Trophoblast cell (in vitro differentiated cells and primary cell): ENCODE results near the gene TVP23A.
A peak's percentile ranks its signal among the peaks of the same experiment; 100 is the strongest.

Source experiments
- DNase-seq, 2 donors: peaks; one replicate each; pipeline ENCODE4 v3.0.0-alpha.2; 2016
- H2AFZ ChIP-seq: 2 replicates; pipeline ENCODE4 v1.6.1; 2013; ENCODE audit warnings: low read length, moderate library complexity, mild to moderate bottlenecking; ENCODE audit not compliant: insufficient read depth, poor library complexity
- H2AK5ac ChIP-seq: 2 replicates; pipeline ENCODE4 v1.6.1; 2013; ENCODE audit warnings: mild to moderate bottlenecking, low read length
- H2BK120ac ChIP-seq: 2 replicates; pipeline ENCODE4 v1.6.1; 2013; ENCODE audit warnings: low read length, mild to moderate bottlenecking, moderate library complexity; ENCODE audit not compliant: insufficient read depth, poor library complexity
- H2BK12ac ChIP-seq: 2 replicates; pipeline ENCODE4 v1.6.1; 2013; ENCODE audit warnings: mild to moderate bottlenecking, low read length, moderate library complexity
- H2BK5ac ChIP-seq: 2 replicates; pipeline ENCODE4 v1.6.1; 2013; ENCODE audit warnings: low read length, low read depth, moderate library complexity, mild to moderate bottlenecking; ENCODE audit not compliant: poor library complexity
- H3K14ac ChIP-seq: 2 replicates; pipeline ENCODE4 v1.6.1; 2013; ENCODE audit warnings: mild to moderate bottlenecking, low read length
- H3K18ac ChIP-seq: 2 replicates; pipeline ENCODE4 v1.6.1; 2013; ENCODE audit warnings: mild to moderate bottlenecking, low read length
- H3K23ac ChIP-seq: 2 replicates; pipeline ENCODE4 v1.6.1; 2013; ENCODE audit warnings: low read length
- H3K27ac ChIP-seq: 2 replicates; pipeline ENCODE4 v1.5.1; 2013; ENCODE audit warnings: low read depth, mild to moderate bottlenecking, inconsistent platforms, low read length, moderate library complexity
- H3K27me3 ChIP-seq: 2 replicates; pipeline ENCODE4 v1.6.1; 2013; ENCODE audit warnings: inconsistent platforms, mild to moderate bottlenecking, low read length, moderate library complexity; ENCODE audit not compliant: insufficient read depth
- H3K36me3 ChIP-seq, 2 experiments: 1 replicate in 1 of 2; 2 replicates in 1 of 2; pipeline ENCODE4 v1.6.1; 2013; ENCODE audit warnings: low read length in 2 of 2, mild to moderate bottlenecking in 2 of 2, moderate library complexity in 1 of 2; ENCODE audit not compliant: insufficient read depth in 2 of 2, control insufficient read depth in 1 of 2
- H3K4ac ChIP-seq: 2 replicates; pipeline ENCODE4 v1.6.1; 2013; ENCODE audit warnings: low read depth, mild to moderate bottlenecking, low read length, moderate library complexity
- H3K4me1 ChIP-seq, 2 experiments: 1 replicate in 1 of 2; 2 replicates in 1 of 2; pipeline ENCODE4 v1.6.1; 2013; ENCODE audit warnings: low read length in 2 of 2, mild to moderate bottlenecking in 2 of 2, moderate library complexity in 1 of 2; ENCODE audit not compliant: insufficient read depth in 2 of 2, control insufficient read depth in 1 of 2
- H3K4me2 ChIP-seq: 2 replicates; pipeline ENCODE4 v1.6.1; 2013; ENCODE audit warnings: inconsistent platforms, mild to moderate bottlenecking, low read length, moderate library complexity
- H3K4me3 ChIP-seq: 2 replicates; pipeline ENCODE4 v1.5.1; 2013; ENCODE audit warnings: mild to moderate bottlenecking, low read depth, low read length, inconsistent platforms
- H3K79me1 ChIP-seq: one replicate; pipeline ENCODE4 v1.6.1; 2013; ENCODE audit warnings: low read length
- H3K79me2 ChIP-seq: 2 replicates; pipeline ENCODE4 v1.6.1; 2013; ENCODE audit warnings: low read length, mild to moderate bottlenecking; ENCODE audit not compliant: control insufficient read depth, insufficient read depth, poor library complexity
- H3K9ac ChIP-seq: 2 replicates; pipeline ENCODE4 v1.6.1; 2013; ENCODE audit warnings: mild to moderate bottlenecking, low read length
- H3K9me3 ChIP-seq: 2 replicates; pipeline ENCODE4 v1.6.1; 2013; ENCODE audit warnings: low read depth, mild to moderate bottlenecking, control low read depth, inconsistent platforms, low read length; ENCODE audit not compliant: insufficient read depth
- H4K12ac ChIP-seq: 2 replicates; pipeline ENCODE4 v1.6.1; 2013; ENCODE audit warnings: low read depth, mild to moderate bottlenecking, low read length, moderate library complexity
- H4K8ac ChIP-seq: 2 replicates; pipeline ENCODE4 v1.6.1; 2013; ENCODE audit warnings: low read depth, mild to moderate bottlenecking, low read length, moderate library complexity
- H4K91ac ChIP-seq: one replicate; pipeline ENCODE4 v1.6.1; 2013; ENCODE audit warnings: low read depth, mild to moderate bottlenecking, low read length, moderate library complexity
- WGBS: extraction: QIAGEN DNeasy Blood & Tissue Kit; methylation state at CpG from one replicate; pipeline ENCODE4 v1.1.7; 2013; ENCODE audit warnings: missing lambda C conversion rate; ENCODE audit not compliant: insufficient read length, insufficient coverage; ENCODE audit errors: extremely low coverage; 5-methylcytosine and 5-hydroxymethylcytosine counted together

Gene TVP23A

GRCh38 chr16:10808850-10809249 lies 9.7 kb downstream of the TVP23A start:
- Histone ChIP-seq H3K18ac (no peak overlapping the region), H3K79me2 (no peaks in the 10 kb centered on the region), H3K23ac (no peak overlapping the region), H3K4ac (no peak overlapping the region), H3K14ac (no peak overlapping the region), H4K91ac (no peak overlapping the region), H3K79me1 (no peaks in the 10 kb centered on the region), H2AFZ (no peak overlapping the region), H3K4me2 (no peak overlapping the region), H3K27ac (no peak overlapping the region), H3K9me3 (no peaks in the 10 kb centered on the region), H2AK5ac (no peak overlapping the region), H3K4me3 (no peak overlapping the region), H3K9ac (no peak overlapping the region), H4K12ac (no peak overlapping the region), H2BK12ac (no peak overlapping the region), H2BK5ac (no peak overlapping the region), H3K27me3 (no peaks in the 10 kb centered on the region), H4K8ac (no peak overlapping the region), H3K4me1 (peaks cover 0 to 3% of the 10 kb centered on the region in 2 experiments), H3K36me3 (no peaks in the 10 kb centered on the region), H2BK120ac (no peak overlapping the region)
- no peak for DNase-seq
- no CpG with 5 or more reads among the region's 3 CpGs for WGBS

GRCh38 chr16:10808218-10808617 lies 10.4 kb downstream of the TVP23A start:
- Histone ChIP-seq H3K4ac (no peak overlapping the region), H3K23ac (no peak overlapping the region), H3K14ac (no peak overlapping the region), H2BK120ac (no peak overlapping the region), H3K4me2 (no peak overlapping the region), H3K9ac (no peak overlapping the region), H4K91ac (no peak overlapping the region), H3K27ac (no peak overlapping the region), H4K12ac (no peak overlapping the region), H3K9me3 (no peaks in the 10 kb centered on the region), H3K18ac (no peak overlapping the region), H3K4me3 (no peak overlapping the region), H3K27me3 (no peaks in the 10 kb centered on the region), H4K8ac (no peak overlapping the region), H2BK5ac (no peak overlapping the region), H3K79me1 (no peaks in the 10 kb centered on the region), H2BK12ac (no peak overlapping the region), H3K4me1 (peaks cover 0 to 3% of the 10 kb centered on the region in 2 experiments), H3K36me3 (no peaks in the 10 kb centered on the region), H3K79me2 (no peaks in the 10 kb centered on the region), H2AK5ac (no peak overlapping the region), H2AFZ (no peak overlapping the region)
- no CpG with 5 or more reads among the region's 3 CpGs for WGBS
- DNase-seq = no peak

GRCh38 chr16:10806698-10807097 lies 11.9 kb downstream of the TVP23A start:
- no peaks in the 10 kb centered on the region for H3K79me1 ChIP-seq
- no peak overlapping the region for H4K91ac ChIP-seq
- H3K4me3 ChIP-seq = no peak overlapping the region

GRCh38 chr16:10805334-10805733 lies 13.3 kb downstream of the TVP23A start:
- no peaks in the 10 kb centered on the region for H3K9me3 ChIP-seq
- H4K12ac ChIP-seq = no peak overlapping the region
- no peak for DNase-seq
- no peak overlapping the region for H2BK120ac ChIP-seq
- no peak overlapping the region for H3K14ac ChIP-seq
- no peak overlapping the region for H2BK5ac ChIP-seq
- H3K4me3 ChIP-seq = no peak overlapping the region
- no peaks in the 10 kb centered on the region for H3K36me3 ChIP-seq
- H3K79me1 ChIP-seq = no peaks in the 10 kb centered on the region
- no CpG with 5 or more reads among the region's 9 CpGs for WGBS
- no peak overlapping the region for H4K8ac ChIP-seq
- no peak overlapping the region for H2BK12ac ChIP-seq
- peaks cover 0 to 3% of the 10 kb centered on the region in 2 experiments for H3K4me1 ChIP-seq
- no peak overlapping the region for H2AK5ac ChIP-seq
- no peak overlapping the region for H3K4ac ChIP-seq
- H2AFZ ChIP-seq = no peak overlapping the region
- no peaks in the 10 kb centered on the region for H3K79me2 ChIP-seq
- H3K27ac ChIP-seq = no peak overlapping the region
- no peaks in the 10 kb centered on the region for H3K27me3 ChIP-seq
- no peak overlapping the region for H3K4me2 ChIP-seq
- no peak overlapping the region for H3K18ac ChIP-seq
- no peak overlapping the region for H4K91ac ChIP-seq
- no peak overlapping the region for H3K9ac ChIP-seq
- no peak overlapping the region for H3K23ac ChIP-seq

More at GRCh38 chr16:10806698-10807097, 11.9 kb downstream of the TVP23A start:
- Histone ChIP-seq H3K36me3 (no peaks in the 10 kb centered on the region), H2AFZ (no peak overlapping the region), H4K12ac (no peak overlapping the region), H3K9me3 (no peaks in the 10 kb centered on the region), H3K79me2 (no peaks in the 10 kb centered on the region), H2BK120ac (no peak overlapping the region), H3K4ac (no peak overlapping the region), H3K4me2 (no peak overlapping the region), H3K27ac (no peak overlapping the region), H3K9ac (no peak overlapping the region), H4K8ac (no peak overlapping the region), H2BK5ac (no peak overlapping the region), H3K18ac (no peak overlapping the region), H3K27me3 (no peaks in the 10 kb centered on the region), H2BK12ac (no peak overlapping the region), H3K14ac (no peak overlapping the region), H3K23ac (no peak overlapping the region), H2AK5ac (no peak overlapping the region), H3K4me1 (peaks cover 0 to 3% of the 10 kb centered on the region in 2 experiments)
- peak in 1 of 2 donors; percentile 23 for DNase-seq
- no CpG with 5 or more reads among the region's 6 CpGs for WGBS
